GM19193 (cell line): Measurements from ENCODE around the gene OR10AG1.

Experiments
- POLR2A ChIP-seq: IDR thresholded peaks from 4 replicates; pipeline ENCODE4 v1.6.1; 2011; ENCODE audit not compliant: insufficient read depth, insufficient read length; ENCODE audit errors: extremely low read depth

The OR10AG1 gene, protein sequence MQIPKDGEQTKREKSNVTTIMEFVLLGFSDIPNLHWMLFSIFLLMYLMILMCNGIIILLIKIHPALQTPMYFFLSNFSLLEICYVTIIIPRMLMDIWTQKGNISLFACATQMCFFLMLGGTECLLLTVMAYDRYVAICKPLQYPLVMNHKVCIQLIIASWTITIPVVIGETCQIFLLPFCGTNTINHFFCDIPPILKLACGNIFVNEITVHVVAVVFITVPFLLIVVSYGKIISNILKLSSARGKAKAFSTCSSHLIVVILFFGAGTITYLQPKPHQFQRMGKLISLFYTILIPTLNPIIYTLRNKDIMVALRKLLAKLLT

GRCh38 chr11:55969845-55970244, at the start of gene OR10AG1:
Gene OR10AG1, minus strand, starts transcription at chr11:55969945. Its CDS starts 38 bp downstream, at chr11:55969907.
- TF ChIP-seq POLR2A: no peak

GRCh38 chr11:56013805-56014204, 44.1 kb upstream of the OR10AG1 start:
- TF ChIP-seq POLR2A: no peak

- no peak for TF ChIP-seq POLR2A
These were observed 41.0 kb upstream of the OR10AG1 start for GRCh38 chr11:56010716-56011115.

GRCh38 chr11:55994525-55994924, 24.8 kb upstream of the OR10AG1 start, which contains the start of gene OR5F1:
Gene OR5F1, minus strand, starts transcription at chr11:55994625. Its CDS starts 0 bp downstream, at chr11:55994625.
- no peak for TF ChIP-seq POLR2A

- no peak for TF ChIP-seq POLR2A
These were observed 1.2 kb upstream of the OR10AG1 start for GRCh38 chr11:55970935-55971334.

GRCh38 chr11:55967914-55968313, 1.8 kb downstream of the OR10AG1 start:
- TF ChIP-seq POLR2A: no peak

GRCh38 chr11:55966391-55966790, 3.4 kb downstream of the OR10AG1 start:
- TF ChIP-seq POLR2A: no peak

DNA sequence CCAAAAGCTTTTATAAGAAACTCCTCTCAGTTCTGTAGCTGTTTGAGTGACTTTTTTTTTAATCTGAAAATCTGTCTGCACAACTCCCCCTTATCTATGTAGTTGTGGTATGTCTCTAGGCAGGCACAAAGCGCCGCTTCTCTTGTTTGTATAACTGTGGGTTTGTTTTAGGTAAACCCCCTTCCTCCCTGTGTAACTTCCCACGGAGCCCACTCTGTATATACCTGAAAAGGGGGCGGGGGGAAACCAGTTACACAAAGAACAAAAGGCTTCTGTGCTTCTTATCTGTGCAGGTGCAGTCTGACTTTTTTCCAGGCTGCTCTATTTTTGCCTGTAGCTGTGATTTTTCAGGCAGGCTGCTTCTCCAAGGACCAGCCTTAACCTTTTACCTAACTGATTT, 13.2 kb downstream of the OR10AG1 start:
- TF ChIP-seq POLR2A: no peak

- no peak for TF ChIP-seq POLR2A
These were observed 20.4 kb downstream of the OR10AG1 start for GRCh38 chr11:55949330-55949729.

DNA sequence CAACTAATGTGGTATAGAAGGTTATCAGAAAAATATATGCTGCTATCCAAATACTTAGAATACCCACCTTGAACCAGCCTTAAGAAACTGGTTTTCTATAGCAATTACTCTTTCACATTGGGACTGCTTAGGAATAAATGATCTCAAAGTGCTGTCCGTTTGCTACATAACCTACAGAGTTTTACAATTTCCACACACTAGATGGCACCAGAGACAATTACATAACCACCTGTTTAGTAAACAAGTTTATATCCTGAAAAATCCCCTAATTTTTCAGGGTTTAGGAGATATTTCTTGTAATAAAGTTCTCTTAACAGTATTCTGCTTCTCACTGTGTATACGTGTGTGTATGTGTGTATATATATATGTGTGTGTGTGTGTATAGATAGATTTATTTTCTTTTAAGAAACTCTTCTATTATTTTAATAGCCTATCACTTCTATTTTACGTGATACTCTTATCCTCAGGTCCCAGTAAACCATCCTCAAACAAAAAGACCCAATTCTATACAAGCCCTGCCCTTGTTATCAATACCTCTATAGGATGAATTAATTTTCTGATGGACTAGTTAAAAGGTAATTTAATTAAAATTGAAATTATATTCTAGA, 26.9 kb downstream of the OR10AG1 start:
- TF ChIP-seq POLR2A: no peak

- TF ChIP-seq POLR2A: no peak
These were observed 33.4 kb downstream of the OR10AG1 start, which contains the start of gene OR5I1 for GRCh38 chr11:55936300-55936699. Gene OR5I1, minus strand, starts transcription at chr11:55936400. Its CDS starts 0 bp downstream, at chr11:55936400.

DNA sequence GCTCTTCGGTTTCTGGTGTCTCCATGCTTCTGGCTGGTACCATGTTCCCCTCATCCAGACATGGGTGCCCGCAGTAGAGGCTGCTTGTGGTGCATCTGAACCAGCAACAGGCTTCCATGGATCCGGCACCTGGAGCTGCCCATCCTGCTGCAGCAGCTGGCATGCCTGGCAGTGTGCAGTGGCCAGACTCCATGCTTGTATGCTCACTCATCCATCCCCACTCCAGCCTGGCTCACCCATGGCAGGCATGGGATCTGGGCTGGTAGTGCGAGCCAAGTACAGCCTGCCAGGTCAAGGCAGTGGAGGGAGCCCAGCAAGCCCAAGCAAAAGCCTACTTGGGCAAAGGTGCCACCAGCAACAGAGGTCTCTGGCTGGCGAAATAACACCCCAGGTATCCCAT, 49.2 kb downstream of the OR10AG1 start:
- TF ChIP-seq POLR2A: no peak
